Esophagus muscularis mucosa (tissue), 4 donors: ENCODE measurements around the gene PTPRJ. TPM values are rescaled to one million over a fixed set of nuclear protein-coding genes. Genes with fewer than 3 reads are reported as not detected.
"Not testable (repeated sequence)": the region's sequence is repeated elsewhere in the genome, so short reads cannot be mapped to it uniquely, and the experiment has no call there.

ENCODE experiments used
- DNase-seq: peaks from one replicate; pipeline ENCODE4 v3.0.0-alpha.2; 2017; ENCODE audit errors: extremely low spot score
- H3K27ac ChIP-seq, 4 donors: fragments of 200-600 bp; sonication (generic); replicated peaks in 1 of 4; 1 replicate in 3 of 4; 2 replicates in 1 of 4; pipeline ENCODE4 v1.5.1; 2016 to 2019; ENCODE audit warnings: mild to moderate bottlenecking in 1 of 4
- H3K27me3 ChIP-seq, 4 donors: fragments of 200-600 bp; sonication (generic); one replicate each; pipeline versions ENCODE4 v1.5.1 to v1.6.0; 2016 to 2019
- H3K36me3 ChIP-seq, 4 donors: fragments of 200-600 bp; sonication (generic); one replicate each; pipeline ENCODE4 v1.5.1; 2016 to 2019
- H3K4me1 ChIP-seq, 4 donors: fragments of 200-600 bp; sonication (generic); one replicate each; pipeline ENCODE4 v1.5.1; 2016 to 2019
- H3K4me3 ChIP-seq, 4 donors: fragments of 200-600 bp; sonication (generic); 1 replicate in 2 of 4; 2 replicates in 2 of 4; pipeline ENCODE4 v1.5.1; 2016 to 2019; ENCODE audit warnings: mild to moderate bottlenecking in 4 of 4, moderate library complexity in 1 of 4
- H3K9me3 ChIP-seq, 4 donors: fragments of 200-600 bp; sonication (generic); 1 replicate in 3 of 4; 2 replicates in 1 of 4; pipeline ENCODE4 v1.5.1; 2016 to 2019
- EP300 ChIP-seq: sonication (generic); formaldehyde crosslinking; IDR thresholded peaks from one replicate; pipeline ENCODE4 v1.6.1; 2017; ENCODE audit warnings: antibody characterized with exemption
- POLR2A ChIP-seq: fragments of 450-650 bp; IDR thresholded peaks from one replicate; pipeline ENCODE4 v1.6.1; 2017; ENCODE audit warnings: antibody characterized with exemption, moderate library complexity, mild to moderate bottlenecking, low read depth
- POLR2AphosphoS5 ChIP-seq, 2 donors: sonication (generic); formaldehyde crosslinking; IDR thresholded peaks; one replicate each; pipeline ENCODE4 v1.6.1; 2017; ENCODE audit warnings: antibody characterized with exemption in 2 of 2
- WGBS: methylation state at CpG from one replicate; pipeline ENCODE4 v1.1.5; 2018; 5-methylcytosine and 5-hydroxymethylcytosine counted together
- intact Hi-C: fragments of 100-400 bp; cut with DNase I; formaldehyde crosslinking; loops from one replicate; pipeline ENCODE4 v1.15.1; 2023
- total RNA-seq, 4 donors: library from RNA; depleted of rRNA; stranded (reverse); fragments of >200 nt; gene quantifications; one replicate each; pipeline versions ENCODE4 v1.1.0 to v1.2.1, GENCODE V29; 2016
- TF ChIP-seq, protein P1 (sequence below), 3 experiments: fragments of 200-600 bp in 2 of 3; fragments of 450-650 bp in 1 of 3; sonication (generic) in 2 of 3; IDR thresholded peaks; one replicate each; pipeline ENCODE4 v1.5.1; 2017 to 2019; ENCODE audit warnings: antibody characterized with exemption in 3 of 3, mild to moderate bottlenecking in 2 of 3, moderate library complexity in 1 of 3

The PTPRJ gene
- total RNA-seq, 4 donors from 2014 or later, result 8.3 to 14.1 (median 10.5) TPM

DNA sequence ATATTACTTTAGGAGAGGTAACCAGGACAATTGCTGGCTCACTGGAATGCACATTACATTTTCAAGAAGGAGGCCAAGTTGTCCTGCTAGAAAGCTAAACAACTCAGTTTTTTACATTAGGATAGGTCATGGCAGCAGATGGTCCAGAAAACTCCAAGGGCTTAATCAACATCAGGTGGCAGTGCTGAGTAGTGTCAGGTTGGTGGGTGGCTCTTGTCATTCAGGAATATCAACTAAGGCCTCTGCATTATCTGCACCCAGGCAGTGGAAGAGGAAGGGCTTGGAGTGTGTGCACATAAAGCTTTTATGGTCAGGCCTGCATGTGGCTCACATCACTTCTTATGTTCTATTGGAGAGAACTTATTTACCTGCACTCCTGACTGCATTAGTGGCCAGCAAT, 204.1 kb downstream of the PTPRJ start:
- Histone ChIP-seq H3K27me3 (no peaks in the 10 kb centered on the region), H3K36me3 (no peaks in the 10 kb centered on the region), H3K4me1 (no peaks in the 10 kb centered on the region), H3K27ac (no peak overlapping the region), H3K4me3 (no peak overlapping the region), H3K9me3 (no peaks in the 10 kb centered on the region)
- intact Hi-C loops, result no loop called here
- TF ChIP-seq, protein P1, sequence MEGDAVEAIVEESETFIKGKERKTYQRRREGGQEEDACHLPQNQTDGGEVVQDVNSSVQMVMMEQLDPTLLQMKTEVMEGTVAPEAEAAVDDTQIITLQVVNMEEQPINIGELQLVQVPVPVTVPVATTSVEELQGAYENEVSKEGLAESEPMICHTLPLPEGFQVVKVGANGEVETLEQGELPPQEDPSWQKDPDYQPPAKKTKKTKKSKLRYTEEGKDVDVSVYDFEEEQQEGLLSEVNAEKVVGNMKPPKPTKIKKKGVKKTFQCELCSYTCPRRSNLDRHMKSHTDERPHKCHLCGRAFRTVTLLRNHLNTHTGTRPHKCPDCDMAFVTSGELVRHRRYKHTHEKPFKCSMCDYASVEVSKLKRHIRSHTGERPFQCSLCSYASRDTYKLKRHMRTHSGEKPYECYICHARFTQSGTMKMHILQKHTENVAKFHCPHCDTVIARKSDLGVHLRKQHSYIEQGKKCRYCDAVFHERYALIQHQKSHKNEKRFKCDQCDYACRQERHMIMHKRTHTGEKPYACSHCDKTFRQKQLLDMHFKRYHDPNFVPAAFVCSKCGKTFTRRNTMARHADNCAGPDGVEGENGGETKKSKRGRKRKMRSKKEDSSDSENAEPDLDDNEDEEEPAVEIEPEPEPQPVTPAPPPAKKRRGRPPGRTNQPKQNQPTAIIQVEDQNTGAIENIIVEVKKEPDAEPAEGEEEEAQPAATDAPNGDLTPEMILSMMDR (IDR thresholded peaks at IDR 0.05), result no peak
- no peak for DNase-seq

DNA sequence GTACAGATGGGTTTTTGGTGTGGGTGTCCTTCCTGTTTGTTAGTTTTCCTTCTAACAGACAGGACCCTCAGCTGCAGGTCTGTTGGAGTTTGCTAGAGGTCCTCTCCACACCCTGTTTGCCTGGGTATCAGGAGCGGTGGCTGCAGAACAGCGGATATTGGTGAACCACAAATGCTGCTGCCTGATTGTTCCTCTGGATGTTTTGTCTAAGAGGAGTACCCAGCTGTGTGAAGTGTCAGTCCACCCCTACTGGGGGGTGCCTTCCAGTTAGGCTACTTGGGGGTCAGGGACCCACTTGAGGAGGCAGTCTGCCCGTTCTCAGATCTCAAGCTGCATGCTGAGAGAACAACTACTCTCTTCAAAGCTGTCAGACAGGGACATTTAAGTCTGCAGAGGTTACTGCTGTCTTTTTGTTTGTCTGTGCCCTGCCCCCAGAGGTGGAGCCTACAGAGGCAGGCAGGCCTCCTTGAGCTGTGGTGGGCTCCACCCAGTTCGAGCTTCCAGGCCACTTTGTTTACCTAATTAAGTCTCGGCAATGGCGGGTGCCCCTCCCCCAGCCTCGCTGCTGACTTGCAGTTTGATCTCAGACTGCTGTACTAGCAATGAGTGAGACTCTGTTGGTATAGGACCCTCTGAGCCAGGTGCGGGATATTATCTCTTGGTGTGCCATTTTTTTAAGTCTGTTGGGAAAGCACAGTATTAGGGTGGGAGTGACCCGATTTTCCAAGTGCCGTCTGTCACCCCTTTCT, 210.7 kb downstream of the PTPRJ start:
- peaks cover 0 to 21% (median 6%) of the 10 kb centered on the region in 4 donors for H3K9me3 ChIP-seq
- H3K27ac ChIP-seq, H3K4me3 ChIP-seq, intact Hi-C loops, H3K4me1 ChIP-seq, DNase-seq, H3K27me3 ChIP-seq, H3K36me3 ChIP-seq: not testable (repeated sequence)
- WGBS, result 59% methylated on average over 8 of the region's 10 CpGs

DNA sequence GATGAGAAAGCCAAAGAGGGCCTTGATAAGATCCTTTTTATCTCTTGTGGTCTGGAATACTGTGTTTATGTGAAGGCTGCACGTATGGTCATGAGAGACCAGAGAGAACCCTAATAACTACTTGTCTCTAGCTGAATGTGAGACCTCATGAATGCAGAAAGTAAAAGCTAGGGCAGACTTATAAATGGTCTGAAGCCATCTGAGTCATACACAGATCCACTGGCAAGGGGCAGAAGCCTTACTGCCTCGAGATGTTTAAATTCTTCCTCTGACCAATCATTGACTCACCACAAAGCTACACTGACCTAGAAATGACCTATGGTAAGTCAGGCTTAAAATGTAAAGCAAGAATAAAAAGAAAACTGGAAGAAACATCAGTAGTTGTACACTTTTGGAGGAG, 213.5 kb downstream of the PTPRJ start:
- intact Hi-C loops, result no loop called here
- H3K27ac ChIP-seq, result no peak overlapping the region
- peaks cover 0 to 7% (median 0%) of the 10 kb centered on the region in 4 donors for H3K27me3 ChIP-seq
- peaks cover 0 to 26% (median 9%) of the 10 kb centered on the region in 4 donors for H3K9me3 ChIP-seq
- DNase-seq, result no peak
- TF ChIP-seq POLR2A, result no peak
- TF ChIP-seq, protein P1 (IDR thresholded peaks at IDR 0.05), result no peak
- no peak for TF ChIP-seq EP300
- no peak for TF ChIP-seq POLR2AphosphoS5 (IDR thresholded peaks at IDR 0.05)
- H3K4me3 ChIP-seq, result no peak overlapping the region
- no peaks in the 10 kb centered on the region for H3K4me1 ChIP-seq
- H3K36me3 ChIP-seq, result no peaks in the 10 kb centered on the region
- WGBS, result 70% methylated on average over 2 of the region's 2 CpGs

DNA sequence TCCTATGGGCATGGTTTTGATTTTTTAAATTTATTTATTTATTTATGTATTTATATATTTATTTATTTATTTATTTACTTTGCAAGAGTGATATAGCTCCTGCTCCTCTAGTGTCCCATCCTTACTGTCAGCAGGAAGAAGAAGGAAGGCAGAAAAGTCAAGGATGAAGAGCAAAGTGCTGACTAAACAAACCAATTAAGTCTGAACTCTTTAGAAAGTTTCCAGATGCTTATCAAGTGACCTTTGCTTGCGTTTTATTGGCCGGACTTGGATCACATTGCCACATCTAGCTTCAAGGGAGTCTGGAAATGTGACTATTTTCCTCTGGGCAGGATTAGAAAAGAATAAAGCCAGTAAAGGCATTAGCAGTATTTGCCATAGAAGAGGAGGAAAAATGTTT, 227.5 kb downstream of the PTPRJ start:
- Histone ChIP-seq H3K4me3 (no peak overlapping the region), H3K27ac (no peak overlapping the region), H3K27me3 (peaks cover 0 to 4% (median 0%) of the 10 kb centered on the region in 4 donors), H3K9me3 (no peaks in the 10 kb centered on the region), H3K4me1 (no peaks in the 10 kb centered on the region), H3K36me3 (no peaks in the 10 kb centered on the region)
- intact Hi-C loops, result no loop called here
- no peak for TF ChIP-seq POLR2A
- no peak for TF ChIP-seq EP300
- TF ChIP-seq, protein P1 (IDR thresholded peaks at IDR 0.05), result no peak
- no peak for TF ChIP-seq POLR2AphosphoS5 (IDR thresholded peaks at IDR 0.05)
- 83% methylated on average over 2 of the region's 2 CpGs for WGBS
- DNase-seq, result no peak

DNA sequence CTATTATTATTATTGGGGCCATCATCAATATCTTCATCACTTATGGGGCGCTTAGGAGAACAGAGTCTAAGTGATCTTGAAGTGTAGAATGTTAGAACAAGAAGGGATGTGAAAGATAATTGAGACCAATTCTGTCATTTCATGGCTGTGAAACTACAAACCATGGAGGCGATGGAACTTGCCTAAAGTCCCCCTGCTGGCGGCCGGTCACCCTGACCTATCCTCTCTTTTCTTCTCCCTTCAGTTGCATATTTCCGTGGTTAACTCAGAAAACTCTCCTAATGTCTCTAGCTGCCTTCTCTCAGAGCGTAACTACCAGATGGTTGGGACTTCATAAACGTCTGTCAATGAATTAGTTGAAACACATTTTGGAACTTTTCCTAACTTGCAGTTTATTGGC, 229.7 kb downstream of the PTPRJ start:
- WGBS, result 23% methylated on average over 7 of the region's 7 CpGs
- intact Hi-C loops, result no loop called here
- TF ChIP-seq, protein P1 (IDR thresholded peaks at IDR 0.05), result peak in 1 of 3 experiments; percentile 9
- no peak for TF ChIP-seq POLR2A

More for the DNA sequence above, 229.7 kb downstream of the PTPRJ start:
- Histone ChIP-seq H3K36me3 (no peaks in the 10 kb centered on the region), H3K27me3 (peaks cover 0 to 4% (median 0%) of the 10 kb centered on the region in 4 donors), H3K4me3 (no peak overlapping the region), H3K9me3 (no peaks in the 10 kb centered on the region), H3K27ac (no peak overlapping the region), H3K4me1 (no peaks in the 10 kb centered on the region)
- DNase-seq, result no peak
